GM12878 (cell line): ENCODE measurements around the gene TMPRSS2.

ENCODE experiments used
- ATF2 ChIP-seq: IDR thresholded peaks from 2 replicates; pipeline ENCODE4 v1.6.1; 2012; ENCODE audit warnings: low read length, inconsistent platforms
- CHD2 ChIP-seq: IDR thresholded peaks from 2 replicates; pipeline ENCODE4 v1.6.1; 2011; ENCODE audit warnings: low read depth, low read length, improper control_type of control experiment, borderline replicate concordance
- NRF1 ChIP-seq: conservative IDR thresholded peaks from 2 replicates; pipeline ENCODE4 v1.6.1; 2011; ENCODE audit warnings: mild to moderate bottlenecking, low read depth, low read length, improper control_type of control experiment
- POLR2AphosphoS5 ChIP-seq: IDR thresholded peaks from 2 replicates; pipeline ENCODE4 v1.6.1; 2011; ENCODE audit warnings: mild to moderate bottlenecking, low read length, inconsistent platforms
- STAT3 ChIP-seq: IDR thresholded peaks from 2 replicates; pipeline ENCODE4 v1.6.1; 2011; ENCODE audit warnings: low read depth, low read length, improper control_type of control experiment

- TF ChIP-seq POLR2AphosphoS5, result peak; percentile 59
- no peak for TF ChIP-seq ATF2
- TF ChIP-seq CHD2, result no peak
- no peak for TF ChIP-seq STAT3
- no peak for TF ChIP-seq NRF1
Measured at GRCh38 chr21:41451753-41452676, 55.9 kb downstream of the TMPRSS2 start.
